HG03103 (cell line): Measurements from ENCODE around the gene USP44.

Experiments used
- ATAC-seq: cut with Tn5 transposase; IDR thresholded peaks from one replicate; pipeline ENCODE4 v1.9.1; 2021; ENCODE audit warnings: low read depth; ENCODE audit not compliant: unreplicated experiment

The USP44 gene

GRCh38 chr12:95548539-95549391 lies 2.5 kb downstream of the USP44 start:
- ATAC-seq, result no peak

- no peak for ATAC-seq
These were observed 3.2 kb downstream of the USP44 start for GRCh38 chr12:95548056-95548538.

- ATAC-seq, result no peak
These were observed 3.7 kb downstream of the USP44 start for GRCh38 chr12:95547522-95548055.

GRCh38 chr12:95546491-95546813 lies 4.8 kb downstream of the USP44 start:
- no peak for ATAC-seq

DNA sequence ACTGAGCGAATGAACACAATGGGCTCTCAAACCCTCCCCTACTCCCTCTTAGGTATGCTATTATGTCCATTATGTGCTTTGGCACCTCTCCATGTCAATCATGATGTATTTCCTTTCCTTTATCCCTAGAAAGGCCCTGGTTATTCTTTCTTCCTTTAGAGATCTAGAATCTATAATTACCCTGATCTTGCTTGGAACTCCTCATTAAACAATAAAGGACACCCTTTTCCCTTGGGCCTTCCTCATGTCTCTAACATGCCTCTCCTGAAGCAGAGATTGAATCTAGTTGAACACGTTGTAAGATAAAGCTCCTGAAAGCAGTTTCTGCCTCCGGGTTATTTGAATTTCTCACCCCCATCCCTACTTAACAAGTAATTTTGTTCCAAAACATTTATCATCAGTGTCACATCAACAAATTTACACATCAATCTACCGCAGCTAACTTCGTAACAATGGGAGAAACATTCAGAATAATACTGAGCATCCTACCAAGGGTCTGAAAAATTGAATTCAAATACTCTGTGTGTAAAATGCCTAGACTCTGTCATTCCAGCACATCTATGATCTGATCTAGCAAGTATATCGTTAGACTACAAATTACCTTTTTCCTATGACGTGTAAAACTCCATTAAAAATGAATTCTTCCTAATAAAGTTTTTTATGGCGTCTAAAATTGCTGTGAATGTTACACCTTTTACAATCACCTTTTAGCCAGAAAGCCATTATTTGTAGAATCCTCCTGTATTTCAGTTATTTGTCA lies 5.4 kb downstream of the USP44 start:
- no peak for ATAC-seq

- ATAC-seq, result no peak
These were observed 6.0 kb downstream of the USP44 start for GRCh38 chr12:95545303-95545702.

- no peak for ATAC-seq
These were observed 6.5 kb downstream of the USP44 start for GRCh38 chr12:95544756-95545155.

DNA sequence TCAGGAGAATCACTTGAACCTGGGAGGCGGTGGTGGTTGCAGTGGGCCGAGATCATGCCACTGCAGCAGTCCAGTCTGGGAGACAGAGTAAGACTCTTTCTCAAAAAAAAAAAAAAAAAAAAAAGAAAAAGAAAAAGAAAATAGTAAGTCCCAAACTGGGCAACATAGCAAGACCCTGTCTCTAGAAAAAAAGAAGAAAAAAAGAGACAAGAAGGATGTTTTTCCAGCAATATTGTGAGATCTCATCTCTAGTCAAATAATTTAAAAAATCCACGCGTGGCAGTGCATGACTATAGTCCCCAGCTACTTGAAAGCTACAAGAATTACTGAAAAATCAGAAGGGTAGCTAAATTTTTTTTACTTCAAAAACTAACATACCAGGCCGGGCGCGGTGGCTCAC lies 8.0 kb downstream of the USP44 start:
- no peak for ATAC-seq

- no peak for ATAC-seq
These were observed 9.8 kb downstream of the USP44 start for GRCh38 chr12:95541436-95541835.

DNA sequence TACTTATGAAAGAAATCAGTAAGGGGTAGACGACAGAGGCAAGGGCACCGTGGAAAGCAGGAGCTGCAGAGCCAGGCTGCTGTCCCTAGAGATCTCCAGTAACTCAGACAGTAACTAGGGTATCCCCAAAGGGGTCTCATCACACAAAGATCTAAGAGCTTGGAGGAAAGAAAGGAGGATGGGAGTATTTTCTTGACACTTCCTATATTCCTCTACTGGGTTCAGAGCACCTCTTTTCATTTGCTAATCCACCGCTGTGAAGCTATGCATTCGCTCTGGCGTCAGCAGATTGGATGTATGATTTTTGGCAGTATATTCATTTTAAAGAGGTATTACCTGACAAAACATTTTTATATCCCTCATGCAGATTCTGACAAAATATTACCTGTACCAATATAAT lies 12.6 kb downstream of the USP44 start:
- ATAC-seq, result no peak

DNA sequence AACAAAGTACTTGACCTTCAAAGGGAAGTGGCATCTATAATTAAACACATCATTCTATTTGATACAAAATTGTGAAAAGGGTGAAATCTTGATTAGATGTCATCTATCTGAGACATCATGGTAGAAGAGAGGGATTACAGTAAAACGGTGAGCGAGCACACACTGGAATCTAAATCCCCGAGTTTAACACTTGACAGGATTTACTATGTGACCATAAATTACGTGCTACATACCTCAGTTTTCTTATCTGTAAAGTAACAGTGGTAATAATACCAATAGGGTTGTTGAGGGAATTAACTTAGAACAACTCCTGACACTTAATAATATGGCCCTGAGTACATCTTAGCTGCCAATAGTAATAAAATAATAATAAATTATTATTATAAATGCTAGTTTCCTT lies 13.3 kb downstream of the USP44 start:
- ATAC-seq, result no peak

DNA sequence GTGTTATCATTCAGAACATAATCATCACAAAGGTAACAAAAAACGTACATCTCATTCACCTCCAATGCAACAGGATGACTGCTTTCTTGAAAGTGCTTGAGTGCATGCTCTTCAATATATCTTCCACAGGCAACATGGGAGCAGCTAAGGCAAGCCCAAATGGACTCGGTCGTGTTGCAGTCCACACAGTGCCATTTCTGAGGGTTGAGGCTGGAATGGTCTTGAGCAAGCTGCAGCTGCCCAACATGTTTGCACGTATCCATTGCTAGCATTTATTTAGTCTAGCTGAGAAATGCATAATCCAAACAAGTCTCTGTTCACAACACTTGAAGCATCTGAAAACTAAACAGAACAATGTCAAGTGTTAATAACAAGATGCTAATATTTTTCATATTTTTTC lies 17.3 kb downstream of the USP44 start:
- ATAC-seq, result no peak

- ATAC-seq, result no peak
These were observed 18.4 kb downstream of the USP44 start for GRCh38 chr12:95532851-95533250.

- ATAC-seq, result no peak
These were observed 21.5 kb downstream of the USP44 start for GRCh38 chr12:95529693-95530225.

GRCh38 chr12:95528431-95528830 lies 22.8 kb downstream of the USP44 start:
- ATAC-seq, result no peak

DNA sequence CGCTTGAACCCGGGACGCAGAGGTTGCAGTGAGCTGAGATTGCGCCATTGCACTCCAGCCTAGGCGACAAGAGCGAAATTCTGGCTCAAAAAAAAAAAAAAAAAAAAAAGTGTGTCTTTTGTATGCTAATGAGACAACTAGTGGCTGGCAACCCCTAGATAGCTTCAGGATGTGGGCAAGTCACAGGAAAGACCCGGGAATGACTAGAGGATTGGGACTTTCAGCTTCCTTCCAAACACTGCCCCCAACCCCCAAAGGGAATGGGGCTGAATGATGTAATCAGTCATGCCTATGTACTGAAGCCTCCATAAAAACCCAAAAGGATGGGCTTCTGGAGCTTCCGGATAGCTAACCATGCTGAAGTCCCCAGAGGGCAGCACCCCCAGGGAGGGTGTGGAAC lies 28.6 kb downstream of the USP44 start:
- no peak for ATAC-seq

GRCh38 chr12:95520816-95521215 lies 30.5 kb downstream of the USP44 start:
- ATAC-seq, result no peak

GRCh38 chr12:95518944-95519343 lies 32.3 kb downstream of the USP44 start:
- no peak for ATAC-seq

DNA sequence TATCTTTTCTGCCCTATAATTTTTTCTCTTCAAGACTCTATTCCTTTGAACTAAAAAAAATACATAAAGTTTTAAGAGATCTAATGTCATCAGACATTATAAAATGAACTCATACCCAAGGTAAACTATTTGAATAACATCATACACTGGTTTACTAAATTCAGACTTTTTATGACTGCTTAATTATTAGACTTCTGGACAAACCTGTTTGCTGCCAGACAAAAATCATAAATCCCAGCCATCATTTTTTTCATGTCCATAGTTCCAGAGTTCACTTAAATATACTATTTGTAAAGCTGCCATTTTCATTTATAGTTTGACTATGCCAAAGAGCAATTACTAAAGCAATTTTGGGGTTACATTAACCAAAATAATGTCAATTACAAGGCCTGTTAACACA lies 34.0 kb downstream of the USP44 start:
- no peak for ATAC-seq

DNA sequence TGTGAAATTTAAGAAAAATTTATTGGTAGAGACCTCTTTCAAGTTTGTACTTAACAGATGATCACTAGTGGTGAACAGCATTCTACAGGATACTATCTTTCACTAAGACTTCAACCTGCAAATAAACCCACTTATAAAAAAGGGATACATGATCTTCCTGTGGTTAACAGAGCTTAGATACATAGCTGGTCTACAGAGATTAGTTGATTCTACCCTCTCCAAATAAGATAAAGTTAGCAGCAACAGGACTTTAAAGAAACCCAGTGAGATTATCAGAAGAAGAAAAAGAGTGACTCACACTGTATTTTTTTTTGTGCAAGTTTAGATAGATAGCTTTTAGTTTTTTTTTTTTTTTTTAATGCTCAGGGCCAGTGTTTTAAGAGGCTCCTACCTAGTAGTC lies 34.5 kb downstream of the USP44 start:
- no peak for ATAC-seq

- no peak for ATAC-seq
These were observed 36.1 kb downstream of the USP44 start for GRCh38 chr12:95515197-95515596.
